NCI-H2171 (cell line): ENCODE data around the gene CPNE9.

Source experiments
- DNase-seq: peaks from one replicate; lab custom pipeline; 2025; lab: John Stamatoyannopoulos, UW

The CPNE9 gene

GRCh38 chr3:9687514-9687913, 16.1 kb upstream of the CPNE9 start:
- DNase-seq = no peak

- no peak for DNase-seq
Observed at GRCh38 chr3:9688961-9689360, 14.7 kb upstream of the CPNE9 start.

- DNase-seq = no peak
Observed at GRCh38 chr3:9689757-9690156, 13.9 kb upstream of the CPNE9 start.

- no peak for DNase-seq
Observed at GRCh38 chr3:9690451-9691450, 12.9 kb upstream of the CPNE9 start.

GRCh38 chr3:9691636-9692035, 12.0 kb upstream of the CPNE9 start:
- DNase-seq = no peak

GRCh38 chr3:9692416-9692815, 11.2 kb upstream of the CPNE9 start:
- DNase-seq = no peak

- peak; percentile 54 for DNase-seq
Observed at GRCh38 chr3:9695345-9695744, 8.3 kb upstream of the CPNE9 start.

- DNase-seq = no peak
Observed at GRCh38 chr3:9695746-9696145, 7.9 kb upstream of the CPNE9 start.

GRCh38 chr3:9696480-9697220, 7.0 kb upstream of the CPNE9 start:
- no peak for DNase-seq

- no peak for DNase-seq
Observed at GRCh38 chr3:9697892-9698291, 5.7 kb upstream of the CPNE9 start.

- no peak for DNase-seq
Observed at GRCh38 chr3:9698293-9698692, 5.3 kb upstream of the CPNE9 start.

GRCh38 chr3:9700536-9700935, 3.1 kb upstream of the CPNE9 start:
- DNase-seq = no peak

- no peak for DNase-seq
Observed at GRCh38 chr3:9701006-9701405, 2.6 kb upstream of the CPNE9 start.

GRCh38 chr3:9701711-9702110, 1.9 kb upstream of the CPNE9 start:
- no peak for DNase-seq

- no peak for DNase-seq
Observed at GRCh38 chr3:9703240-9703639, 393 bp upstream of the CPNE9 start.

GRCh38 chr3:9704347-9705322, 1.0 kb downstream of the CPNE9 start:
- DNase-seq = no peak

GRCh38 chr3:9710174-9710739, 6.6 kb downstream of the CPNE9 start:
- DNase-seq = no peak

GRCh38 chr3:9712415-9712814, 8.8 kb downstream of the CPNE9 start:
- DNase-seq = no peak

GRCh38 chr3:9713142-9713541, 9.5 kb downstream of the CPNE9 start:
- DNase-seq = no peak

- DNase-seq = no peak
Observed at GRCh38 chr3:9715136-9715535, 11.5 kb downstream of the CPNE9 start.

GRCh38 chr3:9715764-9716437, 12.3 kb downstream of the CPNE9 start:
- no peak for DNase-seq
